ENCODE measurements around the gene SIX2.

SIX2 gene

DNA sequence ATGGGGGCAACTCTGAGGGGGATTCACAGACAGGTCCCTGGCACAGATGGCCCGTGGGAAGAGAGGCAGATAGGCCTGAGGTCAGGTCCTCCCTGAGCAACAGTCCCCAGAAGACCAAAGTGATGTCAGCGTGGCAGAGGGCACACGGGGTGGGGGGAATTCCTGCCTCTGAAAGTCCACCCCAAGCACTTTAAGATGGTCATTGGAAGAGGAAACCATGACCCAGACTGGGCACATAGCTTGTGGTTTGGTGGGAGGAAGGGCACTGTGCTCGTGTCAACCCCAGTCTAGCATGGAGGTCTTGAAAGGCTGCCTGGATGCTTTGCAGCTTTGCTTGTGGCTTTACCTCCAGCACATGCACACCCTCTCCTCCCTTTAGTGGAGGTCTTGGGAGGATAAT is 38.0 kb upstream of the SIX2 start:
- TF ChIP-seq, protein P1, sequence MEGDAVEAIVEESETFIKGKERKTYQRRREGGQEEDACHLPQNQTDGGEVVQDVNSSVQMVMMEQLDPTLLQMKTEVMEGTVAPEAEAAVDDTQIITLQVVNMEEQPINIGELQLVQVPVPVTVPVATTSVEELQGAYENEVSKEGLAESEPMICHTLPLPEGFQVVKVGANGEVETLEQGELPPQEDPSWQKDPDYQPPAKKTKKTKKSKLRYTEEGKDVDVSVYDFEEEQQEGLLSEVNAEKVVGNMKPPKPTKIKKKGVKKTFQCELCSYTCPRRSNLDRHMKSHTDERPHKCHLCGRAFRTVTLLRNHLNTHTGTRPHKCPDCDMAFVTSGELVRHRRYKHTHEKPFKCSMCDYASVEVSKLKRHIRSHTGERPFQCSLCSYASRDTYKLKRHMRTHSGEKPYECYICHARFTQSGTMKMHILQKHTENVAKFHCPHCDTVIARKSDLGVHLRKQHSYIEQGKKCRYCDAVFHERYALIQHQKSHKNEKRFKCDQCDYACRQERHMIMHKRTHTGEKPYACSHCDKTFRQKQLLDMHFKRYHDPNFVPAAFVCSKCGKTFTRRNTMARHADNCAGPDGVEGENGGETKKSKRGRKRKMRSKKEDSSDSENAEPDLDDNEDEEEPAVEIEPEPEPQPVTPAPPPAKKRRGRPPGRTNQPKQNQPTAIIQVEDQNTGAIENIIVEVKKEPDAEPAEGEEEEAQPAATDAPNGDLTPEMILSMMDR (IDR thresholded peaks at IDR 0.05; ENCODE audit: low read depth, low read length, missing control alignments) = no peak
- Histone ChIP-seq H3K27me3 (replicated peaks) (no peaks in the 10 kb centered on the region), H3K27ac (no peak overlapping the region), H3K4me3 (ENCODE audit: low read depth, low read length) (no peak overlapping the region), H3K36me3 (replicated peaks) (no peaks in the 10 kb centered on the region)
- in situ Hi-C loops (cut with HindIII; ENCODE audit: low pct_ligation_motif_present, low sequenced_read_pairs) = no loop called here
- DNase-seq = no peak

- TF ChIP-seq, protein P1 (IDR thresholded peaks at IDR 0.05; ENCODE audit: low read depth, low read length, missing control alignments) = no peak
- Histone ChIP-seq H3K4me3 (ENCODE audit: low read depth, low read length) (no peak overlapping the region), H3K36me3 (replicated peaks) (no peaks in the 10 kb centered on the region), H3K27me3 (replicated peaks) (no peaks in the 10 kb centered on the region), H3K27ac (no peak overlapping the region)
- DNase-seq = no peak
- in situ Hi-C loops (cut with HindIII; ENCODE audit: low pct_ligation_motif_present, low sequenced_read_pairs) = no loop called here
These were observed 37.5 kb upstream of the SIX2 start for GRCh38 chr2:45046786-45047185.

- no peak overlapping the region for H3K27ac ChIP-seq
- H3K36me3 ChIP-seq (replicated peaks) = no peaks in the 10 kb centered on the region
- no peaks in the 10 kb centered on the region for H3K27me3 ChIP-seq (replicated peaks)
- H3K4me3 ChIP-seq (ENCODE audit: low read depth, low read length) = no peak overlapping the region
- TF ChIP-seq, protein P1 (IDR thresholded peaks at IDR 0.05; ENCODE audit: low read depth, low read length, missing control alignments) = no peak
- DNase-seq = no peak
- in situ Hi-C loops (cut with HindIII; ENCODE audit: low pct_ligation_motif_present, low sequenced_read_pairs) = no loop called here
These were observed 36.5 kb upstream of the SIX2 start for GRCh38 chr2:45045706-45046105.

DNA sequence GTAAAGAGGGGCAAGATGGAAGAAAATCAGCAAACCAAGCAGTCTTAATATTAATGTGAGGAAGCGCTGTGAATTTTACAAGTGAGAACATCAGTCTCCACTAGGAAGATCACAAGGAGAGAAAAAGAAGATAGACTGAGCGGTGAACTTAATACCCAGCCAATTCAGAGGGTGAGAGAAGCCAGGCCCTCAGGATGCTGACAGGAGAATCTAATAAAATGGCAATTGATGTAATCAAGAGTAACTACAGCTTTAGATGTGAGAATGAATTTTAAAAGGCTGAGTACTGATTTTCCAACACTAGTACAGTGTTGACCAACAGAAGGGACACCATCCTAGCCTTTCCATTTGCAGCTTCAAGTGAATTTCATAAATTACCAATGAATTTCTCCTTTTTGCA is 35.7 kb upstream of the SIX2 start:
- Histone ChIP-seq H3K27me3 (replicated peaks) (no peaks in the 10 kb centered on the region), H3K4me3 (ENCODE audit: low read depth, low read length) (no peak overlapping the region), H3K36me3 (replicated peaks) (no peaks in the 10 kb centered on the region), H3K27ac (no peak overlapping the region)
- DNase-seq = no peak
- in situ Hi-C loops (cut with HindIII; ENCODE audit: low pct_ligation_motif_present, low sequenced_read_pairs) = no loop called here
- TF ChIP-seq, protein P1 (IDR thresholded peaks at IDR 0.05; ENCODE audit: low read depth, low read length, missing control alignments) = no peak

DNA sequence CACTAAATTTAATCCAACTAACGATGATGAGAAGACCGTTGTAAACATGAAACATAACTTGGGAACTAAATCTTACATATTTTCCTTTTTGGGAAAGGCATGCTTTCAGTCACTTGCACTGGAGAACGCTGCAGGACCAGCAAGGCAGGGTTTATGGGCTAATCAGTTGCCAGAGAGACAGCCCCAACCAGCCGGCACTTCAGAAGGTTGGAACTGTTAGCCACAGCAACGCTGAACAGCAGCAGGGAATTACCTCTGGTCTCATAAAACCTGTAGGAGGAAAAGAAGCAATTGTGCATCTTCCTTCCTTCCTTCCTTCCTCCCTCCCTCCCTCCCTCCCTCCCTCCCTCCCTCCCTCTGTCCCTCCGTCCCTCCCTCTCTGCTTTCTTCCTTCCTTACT is 33.9 kb upstream of the SIX2 start:
- in situ Hi-C loops (cut with HindIII; ENCODE audit: low pct_ligation_motif_present, low sequenced_read_pairs) = no loop called here
- H3K27ac ChIP-seq = no peak overlapping the region
- TF ChIP-seq, protein P1 (IDR thresholded peaks at IDR 0.05; ENCODE audit: low read depth, low read length, missing control alignments) = no peak
- H3K36me3 ChIP-seq (replicated peaks) = no peaks in the 10 kb centered on the region
- no peaks in the 10 kb centered on the region for H3K27me3 ChIP-seq (replicated peaks)
- no peak for DNase-seq
- H3K4me3 ChIP-seq (ENCODE audit: low read depth, low read length) = no peak overlapping the region

DNA sequence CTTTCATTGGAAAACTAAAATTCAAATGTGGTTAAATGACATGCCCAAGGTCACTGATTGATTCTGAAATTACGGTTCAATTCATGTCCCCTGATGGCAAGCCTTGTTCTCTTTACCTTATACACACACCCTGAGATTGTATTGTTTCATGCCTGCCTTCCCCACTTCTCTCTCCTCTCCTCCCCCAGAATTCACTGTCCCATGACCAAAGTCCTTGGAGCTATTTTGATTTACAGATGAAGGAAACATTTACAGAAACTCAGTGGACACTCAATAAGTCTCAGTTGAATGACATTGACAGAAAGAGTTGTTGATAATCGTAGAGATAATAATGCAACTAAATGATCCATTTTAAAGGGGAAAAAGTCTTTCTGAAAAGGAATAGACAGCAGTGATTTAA is 33.1 kb upstream of the SIX2 start:
- no peak for DNase-seq
- H3K27me3 ChIP-seq (replicated peaks) = no peaks in the 10 kb centered on the region
- H3K36me3 ChIP-seq (replicated peaks) = no peaks in the 10 kb centered on the region
- TF ChIP-seq, protein P1 (IDR thresholded peaks at IDR 0.05; ENCODE audit: low read depth, low read length, missing control alignments) = no peak
- no peak overlapping the region for H3K27ac ChIP-seq
- in situ Hi-C loops (cut with HindIII; ENCODE audit: low pct_ligation_motif_present, low sequenced_read_pairs) = no loop called here
- no peak overlapping the region for H3K4me3 ChIP-seq (ENCODE audit: low read depth, low read length)

Measured in brain microvascular endothelial cell (primary cell).